Measurements from ENCODE around the gene OR14A16.

The OR14A16 gene

GRCh38 chr1:247769603-247770002, 54.3 kb downstream of the OR14A16 start:
- Histone ChIP-seq H3K9me3 (ENCODE audit: control insufficient read depth, insufficient read depth, low read length) (peaks cover 57% of the 10 kb centered on the region), H3K4me3 (ENCODE audit: low read depth, low read length) (no peak overlapping the region), H3K27me3 (ENCODE audit: control insufficient read depth, insufficient read depth, low read length) (no peaks in the 10 kb centered on the region), H3K27ac (ENCODE audit: low read depth, low read length) (no peak overlapping the region), H3K9ac (ENCODE audit: low read depth, low read length) (no peak overlapping the region), H3K4me1 (ENCODE audit: control insufficient read depth, insufficient read depth, low read length) (no peaks in the 10 kb centered on the region), H3K36me3 (ENCODE audit: control insufficient read depth, insufficient read depth, low read length) (no peaks in the 10 kb centered on the region)
